K562 (cell line): ENCODE measurements around the gene ACTN3. TPM values are rescaled to one million over a fixed set of nuclear protein-coding genes. Genes with fewer than 3 reads are reported as not detected.

Experiments
- ATF2 ChIP-seq: sonication (generic); formaldehyde crosslinking; IDR thresholded peaks from 2 replicates; pipeline ENCODE4 v1.8.1; 2022; ENCODE audit warnings: missing genetic modification reagents
- CTBP1 ChIP-seq: fragments of 450-650 bp; IDR thresholded peaks from 2 replicates; pipeline ENCODE4 v1.6.1; 2016; ENCODE audit warnings: borderline replicate concordance
- DIDO1 ChIP-seq: fragments of 450-650 bp; IDR thresholded peaks from 2 replicates; pipeline ENCODE4 v1.6.1; 2016; ENCODE audit warnings: low read depth, missing biosample characterization, missing genetic modification characterization
- HMGN3 ChIP-seq: IDR thresholded peaks from 2 replicates; pipeline ENCODE4 v1.6.1; 2011; ENCODE audit warnings: borderline replicate concordance, low read depth, mild to moderate bottlenecking, mixed read lengths, low read length; ENCODE audit not compliant: insufficient read length; ENCODE audit errors: extremely low read depth
- JUNB ChIP-seq: fragments of 450-650 bp; formaldehyde crosslinking; conservative IDR thresholded peaks from 2 replicates; pipeline ENCODE4 v1.4.0; 2020; ENCODE audit warnings: mild to moderate bottlenecking
- NR2C2 ChIP-seq, 2 experiments: fragments of 200-800 bp in 1 of 2; sonication (Bioruptor generic) in 1 of 2; sonication (generic) in 1 of 2; formaldehyde crosslinking in 1 of 2; IDR thresholded peaks; 2 replicates each; pipeline versions ENCODE4 v1.6.1 to v1.8.0; 2016 to 2022; ENCODE audit warnings: mild to moderate bottlenecking in 1 of 2, missing compliant biosample characterization in 1 of 2, missing genetic modification characterization in 1 of 2, missing genetic modification reagents in 1 of 2
- RHOXF2B ChIP-seq: fragments of 250-450 bp; sonication (Bioruptor Pico); conservative IDR thresholded peaks from 2 replicates; pipeline ENCODE4 v1.5.1; 2021
- SP2 ChIP-seq: IDR thresholded peaks from 2 replicates; pipeline ENCODE4 v1.6.1; 2011; ENCODE audit warnings: mild to moderate bottlenecking, low read depth, low read length, moderate library complexity; ENCODE audit not compliant: poor library complexity, severe bottlenecking; ENCODE audit errors: extremely low read depth
- TGIF2 ChIP-seq: sonication (generic); formaldehyde crosslinking; IDR thresholded peaks from 2 replicates; pipeline ENCODE4 v1.8.1; 2022; ENCODE audit warnings: mild to moderate bottlenecking, missing genetic modification reagents, moderate library complexity
- ZBTB17 ChIP-seq: fragments of 450-650 bp; formaldehyde crosslinking; IDR thresholded peaks from 2 replicates; pipeline ENCODE4 v1.4.0; 2020; ENCODE audit warnings: mild to moderate bottlenecking
- ZBTB40 ChIP-seq, 2 experiments: fragments of 450-650 bp in 1 of 2; sonication (generic) in 1 of 2; formaldehyde crosslinking in 1 of 2; IDR thresholded peaks; 2 replicates each; pipeline versions ENCODE4 v1.7.1 to v1.9.0; 2016 to 2022; ENCODE audit warnings: inconsistent platforms in 1 of 2, mild to moderate bottlenecking in 1 of 2, missing genetic modification reagents in 1 of 2
- ZNF143 ChIP-seq: sonication (generic); formaldehyde crosslinking; IDR thresholded peaks from 2 replicates; pipeline ENCODE4 v1.9.0; 2022; ENCODE audit warnings: mild to moderate bottlenecking, missing genetic modification reagents
- ZNF740 ChIP-seq, 3 experiments: fragments of 200-800 bp in 1 of 3; sonication (Bioruptor generic) in 1 of 3; sonication (generic) in 1 of 3; formaldehyde crosslinking in 1 of 3; IDR thresholded peaks; 2 replicates each; pipeline versions ENCODE4 v1.6.1 to v1.8.0; 2016 to 2022; ENCODE audit warnings: mild to moderate bottlenecking in 2 of 3, missing compliant biosample characterization in 2 of 3, missing genetic modification characterization in 2 of 3, missing genetic modification reagents in 1 of 3
- polyA plus RNA-seq, 8 experiments: library from polyadenylated mRNA; depleted of rRNA in 4 of 8; stranded (reverse) in 5 of 8; unstranded in 3 of 8; fragments of >200 nt; fragmentation: Nextera tagmentation in 2 of 8; fragmentation: Illumina TruSeq in 1 of 8; extraction: Ambion mirVana in 2 of 8; extraction: Trizol in 1 of 8; gene quantifications; 2 replicates each; pipeline versions ENCODE4 v1.2.1 to v1.2.3, GENCODE V29; 2011 to 2014; ENCODE audit warnings: inconsistent platforms in 1 of 8, missing spikeins in 1 of 8
- total RNA-seq, 7 experiments: library from RNA; depleted of rRNA in 6 of 7; stranded (reverse); fragments of >200 nt in 6 of 7; fragmentation: Illumina TruSeq in 2 of 7; extraction: Trizol in 2 of 7; gene quantifications; 2 replicates each; pipeline versions ENCODE4 v1.2.1 to v1.2.3, GENCODE V29; 2011 to 2021; ENCODE audit warnings: low replicate concordance in 1 of 7

The ACTN3 gene
- total and polyA plus RNA-seq, 9 of the 15 experiments (the other 6 are each of a cell fraction or from before 2014, with no cell fraction given) = not detected

- TF ChIP-seq ZNF143 (CRISPR knock-in tag) (0 out of 2 replicates have a peak, but pooled peaks have one; percentile 13), CTBP1 (peak; percentile 87), ZBTB17 (CRISPR knock-in tag) (no peak), ZNF740 (CRISPR knock-in tag; IDR thresholded peaks at IDR 0.05) (peak; percentile 86), ZNF740 (tag; IDR thresholded peaks at IDR 0.05) (no peak), DIDO1 (no peak), ZBTB40 (IDR thresholded peaks at IDR 0.05) (peak; percentile 16; the same call in 1 of the 2 replicates), ZBTB40 (CRISPR knock-in tag; IDR thresholded peaks at IDR 0.05) (no peak), ATF2 (peak; percentile 33; the same call in 1 of the 2 replicates), HMGN3 (peak; percentile 72), TGIF2 (CRISPR knock-in tag) (no peak), NR2C2 (CRISPR knock-in tag; IDR thresholded peaks at IDR 0.05) (no peak), NR2C2 (tag; IDR thresholded peaks at IDR 0.05) (no peak), JUNB (CRISPR knock-in tag) (no peak), RHOXF2B (no peak), SP2 (peak; percentile 67)
These were observed 869 bp upstream of the ACTN3 start, which contains the start of gene ZDHHC24 (continued) for GRCh38 chr11:66545701-66546367.
